H1 (cell line): ENCODE measurements around the gene PHF1. TPM values are rescaled to one million over a fixed set of nuclear protein-coding genes. Genes with fewer than 3 reads are reported as not detected.
A peak's percentile ranks its signal among the peaks of the same experiment; 100 is the strongest.

Experiments
- CTCF ChIA-PET: fragments of 300-600 bp; sonication (Branson Sonifier 250); formaldehyde crosslinking; loops from one replicate; lab custom pipeline; 2021; ENCODE audit not compliant: partially characterized antibody; lab: Charles Lee
- POLR2A ChIA-PET: fragments of 300-600 bp; sonication (Branson Sonifier 250); formaldehyde crosslinking; loops from one replicate; lab custom pipeline; 2021; ENCODE audit warnings: inconsistent platforms; ENCODE audit not compliant: partially characterized antibody; lab: Charles Lee
- DNase-seq, 2 experiments: peaks; one replicate each; pipeline versions ENCODE4 v3.0.0 to v3.0.0-alpha.2; 2010 to 2022; ENCODE audit warnings: low spot score in 2 of 2, low read depth in 1 of 2, mixed read lengths in 1 of 2
- FAIRE-seq: peaks from 2 replicates; lab custom pipeline; 2011; peaks lifted over from hg19 to GRCh38; lab: Jason Lieb, UNC
- H2AFZ ChIP-seq: 2 replicates; pipeline ENCODE4 v1.8.1; 2012; ENCODE audit warnings: low read length, inconsistent platforms
- H2AK5ac ChIP-seq: 2 replicates; pipeline ENCODE4 v1.6.1; 2013; ENCODE audit warnings: low read depth, low read length
- H2BK120ac ChIP-seq: replicated peaks from 2 replicates; pipeline ENCODE3; 2013; ENCODE audit warnings: low read depth, low read length, inconsistent platforms
- H2BK12ac ChIP-seq: 2 replicates; pipeline ENCODE4 v1.6.1; 2013; ENCODE audit warnings: low read depth, low read length
- H2BK15ac ChIP-seq: 2 replicates; pipeline ENCODE4 v1.6.1; 2013; ENCODE audit warnings: low read length
- H2BK20ac ChIP-seq: 2 replicates; pipeline ENCODE4 v1.6.1; 2013; ENCODE audit warnings: low read length
- H2BK5ac ChIP-seq: 2 replicates; pipeline ENCODE4 v1.6.1; 2013; ENCODE audit warnings: low read depth, low read length
- H3K14ac ChIP-seq: 2 replicates; pipeline ENCODE4 v1.6.1; 2013; ENCODE audit warnings: inconsistent platforms; ENCODE audit not compliant: insufficient read length
- H3K18ac ChIP-seq: 2 replicates; pipeline ENCODE4 v1.6.1; 2013; ENCODE audit warnings: low read length; ENCODE audit errors: extremely low read depth
- H3K23ac ChIP-seq: 2 replicates; pipeline ENCODE4 v1.6.1; 2013; ENCODE audit warnings: inconsistent platforms; ENCODE audit not compliant: insufficient read length
- H3K23me2 ChIP-seq: 2 replicates; pipeline ENCODE4 v1.6.1; 2013; ENCODE audit warnings: low read depth, low read length
- H3K27ac ChIP-seq: 2 replicates; pipeline ENCODE4 v1.6.1; 2011; ENCODE audit warnings: low read depth, low read length, inconsistent platforms
- H3K27me3 ChIP-seq, 4 experiments: replicated peaks in 1 of 4; 1 replicate in 1 of 4; 2 replicates in 3 of 4; pipeline versions ENCODE4 v1.6.1 to v1.8.1; 2011 to 2013; ENCODE audit warnings: low read length in 3 of 4, mild to moderate bottlenecking in 3 of 4, inconsistent platforms in 2 of 4, mixed read lengths in 2 of 4, moderate library complexity in 1 of 4; ENCODE audit not compliant: control insufficient read depth in 3 of 4, insufficient read depth in 3 of 4; ENCODE audit errors: extremely low read depth in 1 of 4
- H3K36me3 ChIP-seq, 4 experiments: 2 replicates each; pipeline versions ENCODE4 v1.6.1 to v1.8.1; 2011 to 2013; ENCODE audit warnings: mild to moderate bottlenecking in 4 of 4, low read length in 3 of 4, moderate library complexity in 2 of 4, control low read depth in 1 of 4, inconsistent platforms in 1 of 4; ENCODE audit not compliant: insufficient read depth in 4 of 4, control insufficient read depth in 2 of 4
- H3K4ac ChIP-seq: replicated peaks from 2 replicates; pipeline ENCODE3; 2013; ENCODE audit warnings: low read length, low read depth, mixed read lengths, inconsistent platforms; ENCODE audit not compliant: insufficient read length
- H3K4me1 ChIP-seq, 4 experiments: replicated peaks in 1 of 4; 1 replicate in 1 of 4; 2 replicates in 3 of 4; pipeline versions ENCODE4 v1.6.1 to v1.8.1; 2011 to 2013; ENCODE audit warnings: low read length in 3 of 4, inconsistent platforms in 2 of 4, mixed read lengths in 1 of 4; ENCODE audit not compliant: insufficient read depth in 4 of 4, control insufficient read depth in 3 of 4
- H3K4me2 ChIP-seq, 2 experiments: 2 replicates each; pipeline versions ENCODE4 v1.6.1 to v1.8.1; 2011 to 2013; ENCODE audit warnings: low read depth in 2 of 2, low read length in 2 of 2, control low read depth in 1 of 2, inconsistent platforms in 1 of 2, mild to moderate bottlenecking in 1 of 2; ENCODE audit not compliant: insufficient read depth in 1 of 2
- H3K4me3 ChIP-seq, 4 experiments: fragments of 200-600, 300-600 bp in 1 of 4; sonication (generic), shearing (Covaris generic), sonication (Bioruptor Twin) in 1 of 4; 2 replicates each; pipeline versions ENCODE4 v1.5.1 to v1.8.1; 2011 to 2016; ENCODE audit warnings: low read length in 4 of 4, low read depth in 3 of 4, control low read depth in 2 of 4, inconsistent platforms in 2 of 4, mild to moderate bottlenecking in 2 of 4, mixed read lengths in 1 of 4, moderate library complexity in 1 of 4; ENCODE audit not compliant: insufficient read depth in 2 of 4; ENCODE audit errors: extremely low read depth in 1 of 4
- H3K56ac ChIP-seq: replicated peaks from 2 replicates; pipeline ENCODE3; 2013; ENCODE audit warnings: low read depth, mild to moderate bottlenecking, mixed read lengths, low read length, inconsistent platforms; ENCODE audit not compliant: insufficient read length
- H3K79me1 ChIP-seq: 2 replicates; pipeline ENCODE4 v1.6.1; 2013; ENCODE audit warnings: low read depth, low read length, control low read depth
- H3K79me2 ChIP-seq, 2 experiments: 2 replicates each; pipeline versions ENCODE4 v1.6.1 to v1.8.1; 2012 to 2013; ENCODE audit warnings: low read length in 2 of 2, mild to moderate bottlenecking in 2 of 2, inconsistent platforms in 1 of 2; ENCODE audit not compliant: insufficient read depth in 2 of 2, control insufficient read depth in 1 of 2
- H3K9ac ChIP-seq, 4 experiments: replicated peaks in 1 of 4; 1 replicate in 1 of 4; 2 replicates in 3 of 4; pipeline versions ENCODE4 v1.6.1 to v1.8.1; 2011 to 2013; ENCODE audit warnings: low read depth in 3 of 4, low read length in 3 of 4, control low read depth in 2 of 4, mild to moderate bottlenecking in 2 of 4, moderate library complexity in 2 of 4, inconsistent platforms in 1 of 4; ENCODE audit errors: extremely low read depth in 1 of 4
- H3K9me3 ChIP-seq, 2 experiments: 2 replicates each; pipeline versions ENCODE4 v1.6.1 to v1.8.1; 2012 to 2013; ENCODE audit warnings: mild to moderate bottlenecking in 2 of 2, moderate library complexity in 2 of 2, control low read depth in 1 of 2, inconsistent platforms in 1 of 2, low read depth in 1 of 2, low read length in 1 of 2, mixed read lengths in 1 of 2; ENCODE audit not compliant: insufficient read depth in 2 of 2
- H4K20me1 ChIP-seq, 2 experiments: replicated peaks in 1 of 2; 2 replicates each; pipeline versions ENCODE3 to v1.8.1; 2011 to 2013; ENCODE audit warnings: inconsistent platforms in 2 of 2, low read length in 2 of 2, mild to moderate bottlenecking in 1 of 2; ENCODE audit not compliant: insufficient read depth in 2 of 2, control insufficient read depth in 1 of 2
- H4K5ac ChIP-seq: 2 replicates; pipeline ENCODE4 v1.6.1; 2013; ENCODE audit warnings: low read length, low read depth, mixed read lengths, inconsistent platforms; ENCODE audit not compliant: insufficient read length
- H4K8ac ChIP-seq: 2 replicates; pipeline ENCODE4 v1.8.0; 2013; ENCODE audit warnings: mild to moderate bottlenecking, moderate library complexity, low read length, inconsistent platforms; ENCODE audit not compliant: insufficient read depth; ENCODE audit errors: extremely low read depth
- H4K91ac ChIP-seq: replicated peaks from 2 replicates; pipeline ENCODE3; 2013; ENCODE audit warnings: low read length, mixed read lengths, inconsistent platforms; ENCODE audit not compliant: insufficient read length
- BRCA1 ChIP-seq: IDR thresholded peaks from 2 replicates; pipeline ENCODE4 v1.6.1; 2012; ENCODE audit warnings: low read depth, low read length, improper control_type of control experiment
- CTBP2 ChIP-seq: IDR thresholded peaks from 2 replicates; pipeline ENCODE4 v1.7.0; 2011; ENCODE audit warnings: borderline replicate concordance, mild to moderate bottlenecking, moderate library complexity, mixed read lengths, low read length; ENCODE audit not compliant: insufficient read depth, insufficient read length
- E2F6 ChIP-seq: IDR thresholded peaks from 2 replicates; pipeline ENCODE4 v1.6.1; 2012; ENCODE audit warnings: inconsistent platforms
- NRF1 ChIP-seq: IDR thresholded peaks from 2 replicates; pipeline ENCODE4 v1.6.1; 2011; ENCODE audit warnings: mild to moderate bottlenecking, low read depth, low read length, improper control_type of control experiment
- RAD21 ChIP-seq, 2 experiments: IDR thresholded peaks in 1 of 2; conservative IDR thresholded peaks in 1 of 2; 2 replicates each; pipeline ENCODE4 v1.6.1; 2011; ENCODE audit warnings: low read depth in 2 of 2, low read length in 2 of 2, improper control_type of control experiment in 1 of 2, inconsistent platforms in 1 of 2, mild to moderate bottlenecking in 1 of 2, moderate library complexity in 1 of 2
- SP1 ChIP-seq: IDR thresholded peaks from 2 replicates; pipeline ENCODE4 v1.6.1; 2011; ENCODE audit warnings: low read depth, low read length
- USF2 ChIP-seq: IDR thresholded peaks from 2 replicates; pipeline ENCODE4 v1.6.1; 2011; ENCODE audit warnings: low read length, improper control_type of control experiment
- WGBS, 2 experiments: shearing (Covaris generic) in 1 of 2; methylation state at CpG; one replicate each; pipeline versions ENCODE4 v1.1.6 to v1.1.7; 2013 to 2015; ENCODE audit warnings: low lambda C conversion rate in 2 of 2, mixed read lengths in 2 of 2, inconsistent platforms in 1 of 2, low coverage in 1 of 2, missing lambda C conversion rate in 1 of 2; ENCODE audit not compliant: insufficient replicate concordance in 2 of 2, insufficient coverage in 1 of 2, insufficient read length in 1 of 2; ENCODE audit errors: extremely low coverage in 1 of 2, missing lambda C conversion rate in 1 of 2; 5-methylcytosine and 5-hydroxymethylcytosine counted together
- polyA plus RNA-seq, 7 experiments: library from polyadenylated mRNA; depleted of rRNA in 3 of 7; stranded (reverse) in 5 of 7; unstranded in 2 of 7; fragments of >200 nt in 5 of 7; fragments of 200-250 nt in 2 of 7; gene quantifications; 1 replicate in 5 of 7; 2 replicates in 1 of 7; 4 replicates in 1 of 7; pipeline versions ENCODE4 v1.2.1 to v1.2.3, GENCODE V29; 2011 to 2013; ENCODE audit warnings: missing spikeins in 2 of 7, mixed read lengths in 2 of 7
- total RNA-seq: library from RNA; stranded (reverse); fragmentation: NEBNext Ultra II Directional; extraction: Animal tissue kit (Norgen Biotek cat#: 25700); gene quantifications from 2 replicates; pipeline ENCODE4 v1.2.1, GENCODE V29; 2021
- TF ChIP-seq, protein P1 (sequence below), 3 experiments: IDR thresholded peaks; 1 replicate in 2 of 3; 2 replicates in 1 of 3; pipeline versions ENCODE4 v1.5.1 to v1.6.1; 2011; ENCODE audit warnings: low read length in 3 of 3, mild to moderate bottlenecking in 3 of 3, inconsistent platforms in 2 of 3, low read depth in 1 of 3, moderate library complexity in 1 of 3; ENCODE audit not compliant: insufficient read depth in 1 of 3; ENCODE audit errors: control extremely low read depth in 1 of 3

Gene PHF1
- total and polyA plus RNA-seq, 2 of the 8 experiments (the other 6 are each of a cell fraction or from before 2014, with no cell fraction given), result 47.3 to 78.6 TPM

- peak overlapping the region in 1 of 2 experiments; percentile 16; a peak in 2 of 4 replicates for H3K4me2 ChIP-seq
- no peaks in the 10 kb centered on the region for H4K20me1 ChIP-seq
- no peak overlapping the region for H3K4ac ChIP-seq
- peak overlapping the region; percentile 93; the same call in 1 of the 2 replicates for H4K8ac ChIP-seq
- H3K9ac ChIP-seq, result no peak overlapping the region
- ChIA-PET POLR2A (interaction anchor here (0.6 to 1.5 kb wide), 4 partner anchors 36 to 223 kb away, joined by 4 to 5 read pairs (median 4); partner anchors contain the start of gene ZBTB9), CTCF (interaction anchor here (0.5 to 2.7 kb wide), 19 partner anchors 9 to 1296 kb away, joined by 3 to 14 read pairs (median 3); no protein-coding TSS in a partner anchor)
- FAIRE-seq (peak; percentile 52), DNase-seq (no peak)
- H3K27ac ChIP-seq, result no peak overlapping the region
- H2BK120ac ChIP-seq, result no peak overlapping the region
- no peak overlapping the region for H2BK12ac ChIP-seq
- H3K18ac ChIP-seq, result no peak overlapping the region
- no peaks in the 10 kb centered on the region for H3K9me3 ChIP-seq
- H3K14ac ChIP-seq, result no peak overlapping the region
- H3K79me2 ChIP-seq, result no peaks in the 10 kb centered on the region
- no peaks in the 10 kb centered on the region for H3K4me1 ChIP-seq
- H3K23ac ChIP-seq, result no peak overlapping the region
- no peaks in the 10 kb centered on the region for H3K27me3 ChIP-seq
- H2AFZ ChIP-seq, result peak overlapping the region; percentile 90
- no peak overlapping the region for H4K5ac ChIP-seq
- H3K56ac ChIP-seq, result no peak overlapping the region
- no peaks in the 10 kb centered on the region for H3K36me3 ChIP-seq
- no peaks in the 10 kb centered on the region for H3K79me1 ChIP-seq
- H2BK20ac ChIP-seq, result peak overlapping the region; percentile 16; the same call in 1 of the 2 replicates
- WGBS, 2 experiments, result 41% methylated on average over 4 of the region's 4 CpGs; no CpG with 5 or more reads in 1 of the 2 experiments
- H2BK15ac ChIP-seq, result no peak overlapping the region
- no peak overlapping the region for H2AK5ac ChIP-seq
- no peak overlapping the region for H4K91ac ChIP-seq
- no peak overlapping the region for H3K4me3 ChIP-seq
- no peak overlapping the region for H2BK5ac ChIP-seq
- H3K23me2 ChIP-seq, result no peaks in the 10 kb centered on the region
- TF ChIP-seq RAD21 (IDR thresholded peaks at IDR 0.05 in 1 of 2, conservative IDR thresholded peaks at IDR 0.05 in 1 of 2; ENCODE audit: low read depth in 2 of 2, low read length in 2 of 2) (peak; percentile 34 to 46; a peak in 3 of 4 replicates), SP1 (no peak), USF2 (no peak), BRCA1 (no peak), CTBP2 (no peak), E2F6 (no peak), NRF1 (no peak)
- TF ChIP-seq, protein P1, sequence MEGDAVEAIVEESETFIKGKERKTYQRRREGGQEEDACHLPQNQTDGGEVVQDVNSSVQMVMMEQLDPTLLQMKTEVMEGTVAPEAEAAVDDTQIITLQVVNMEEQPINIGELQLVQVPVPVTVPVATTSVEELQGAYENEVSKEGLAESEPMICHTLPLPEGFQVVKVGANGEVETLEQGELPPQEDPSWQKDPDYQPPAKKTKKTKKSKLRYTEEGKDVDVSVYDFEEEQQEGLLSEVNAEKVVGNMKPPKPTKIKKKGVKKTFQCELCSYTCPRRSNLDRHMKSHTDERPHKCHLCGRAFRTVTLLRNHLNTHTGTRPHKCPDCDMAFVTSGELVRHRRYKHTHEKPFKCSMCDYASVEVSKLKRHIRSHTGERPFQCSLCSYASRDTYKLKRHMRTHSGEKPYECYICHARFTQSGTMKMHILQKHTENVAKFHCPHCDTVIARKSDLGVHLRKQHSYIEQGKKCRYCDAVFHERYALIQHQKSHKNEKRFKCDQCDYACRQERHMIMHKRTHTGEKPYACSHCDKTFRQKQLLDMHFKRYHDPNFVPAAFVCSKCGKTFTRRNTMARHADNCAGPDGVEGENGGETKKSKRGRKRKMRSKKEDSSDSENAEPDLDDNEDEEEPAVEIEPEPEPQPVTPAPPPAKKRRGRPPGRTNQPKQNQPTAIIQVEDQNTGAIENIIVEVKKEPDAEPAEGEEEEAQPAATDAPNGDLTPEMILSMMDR (IDR thresholded peaks at IDR 0.05; ENCODE audit: control extremely low read depth in 1 of 3, insufficient read depth in 1 of 3, low read depth in 1 of 3, low read length in 3 of 3), result peak; percentile 4 to 50 (median 47)
Observed at GRCh38 chr6:33384581-33385020, 26.2 kb upstream of the PHF1 start.
